NCI-H460 (cell line): ENCODE results near the gene IL1RN. TPM values are rescaled to one million over a fixed set of nuclear protein-coding genes. Genes with fewer than 3 reads are reported as not detected.

Source experiments
- DNase-seq: peaks from one replicate; pipeline ENCODE4 v3.0.0-alpha.2; 2016; ENCODE audit warnings: low read depth; ENCODE audit errors: extremely low read depth
- total RNA-seq: library from RNA; depleted of rRNA; stranded (reverse); fragments of >200 nt; shearing (Covaris generic); gene quantifications from 2 replicates; pipeline ENCODE4 v1.2.3, GENCODE V29; 2014

Gene IL1RN
- total RNA-seq, 1 experiment from 2014 or later, result not detected

- DNase-seq, result no peak
Observed at GRCh38 chr2:113149553-113150257, 22.3 kb downstream of the IL1RN start.

GRCh38 chr2:113150258-113150601 lies 22.8 kb downstream of the IL1RN start:
- no peak for DNase-seq

- no peak for DNase-seq
Observed at GRCh38 chr2:113155331-113155730, 27.9 kb downstream of the IL1RN start.

DNA sequence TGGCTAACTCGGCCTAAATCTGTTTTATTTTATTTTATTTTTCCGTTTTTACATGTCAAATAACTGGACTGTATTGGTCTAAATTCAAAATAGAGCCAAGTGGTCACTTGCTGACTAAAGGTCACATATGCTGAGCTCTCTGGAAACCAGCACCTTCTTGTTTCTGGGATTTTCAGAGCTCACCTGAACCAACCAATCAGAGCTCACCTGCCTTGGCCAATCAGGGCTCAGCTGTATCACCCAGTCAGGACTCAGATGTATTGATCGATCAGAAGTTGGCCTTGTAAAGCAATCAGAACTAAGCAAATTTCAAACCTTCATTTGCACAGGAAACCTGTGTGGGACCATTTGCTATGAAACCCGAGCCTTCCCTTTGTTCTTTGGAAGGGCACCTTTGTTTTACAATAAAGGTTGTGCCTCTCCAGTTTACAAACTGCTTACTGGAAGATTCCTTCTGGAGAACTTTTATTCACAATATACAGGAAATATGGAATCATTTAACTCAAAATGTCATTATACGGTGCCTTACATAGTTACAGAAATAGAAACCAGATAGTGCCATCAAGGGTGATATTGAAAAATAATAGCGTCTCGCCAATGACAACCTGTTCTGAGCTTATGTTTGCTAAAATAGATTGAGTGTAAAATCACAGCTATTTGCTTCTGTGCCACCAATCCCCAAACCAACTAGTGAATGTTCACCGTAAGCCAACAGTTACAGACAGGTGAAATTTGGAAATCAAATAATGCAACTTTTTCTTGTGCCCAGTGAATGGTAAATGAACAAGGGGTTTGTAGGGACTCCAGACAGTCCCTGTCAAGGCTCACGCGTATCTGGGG lies 29.1 kb downstream of the IL1RN start:
- DNase-seq, result no peak

GRCh38 chr2:113157118-113157896 lies 29.9 kb downstream of the IL1RN start:
- no peak for DNase-seq

- peak; percentile 47 for DNase-seq
Observed at GRCh38 chr2:113157897-113158753, 30.7 kb downstream of the IL1RN start.

GRCh38 chr2:113158884-113159553 lies 31.6 kb downstream of the IL1RN start:
- no peak for DNase-seq

GRCh38 chr2:113160248-113160647 lies 32.9 kb downstream of the IL1RN start:
- no peak for DNase-seq

GRCh38 chr2:113160962-113161361 lies 33.6 kb downstream of the IL1RN start:
- DNase-seq, result no peak

DNA sequence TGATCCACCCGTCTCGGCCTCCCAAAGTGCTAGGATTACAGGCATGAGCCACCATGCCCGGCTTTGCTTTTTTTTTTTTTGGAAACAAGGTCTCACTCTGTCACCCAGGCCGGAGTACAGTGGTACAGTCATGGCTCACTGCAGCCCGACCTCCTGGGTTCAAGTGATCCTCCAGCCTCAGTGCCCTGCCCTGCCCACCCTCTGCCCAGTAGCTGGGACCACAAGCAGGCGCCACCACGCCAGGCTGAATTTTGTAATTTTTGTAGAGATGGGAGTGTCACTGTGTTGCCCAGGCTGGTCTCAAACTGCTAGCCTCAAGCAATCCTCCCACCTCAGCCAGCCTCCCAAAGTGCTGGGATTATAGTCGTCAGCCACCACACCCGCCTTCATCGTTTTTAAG lies 34.8 kb downstream of the IL1RN start:
- DNase-seq, result no peak

- no peak for DNase-seq
Observed at GRCh38 chr2:113162869-113163268, 35.5 kb downstream of the IL1RN start.

DNA sequence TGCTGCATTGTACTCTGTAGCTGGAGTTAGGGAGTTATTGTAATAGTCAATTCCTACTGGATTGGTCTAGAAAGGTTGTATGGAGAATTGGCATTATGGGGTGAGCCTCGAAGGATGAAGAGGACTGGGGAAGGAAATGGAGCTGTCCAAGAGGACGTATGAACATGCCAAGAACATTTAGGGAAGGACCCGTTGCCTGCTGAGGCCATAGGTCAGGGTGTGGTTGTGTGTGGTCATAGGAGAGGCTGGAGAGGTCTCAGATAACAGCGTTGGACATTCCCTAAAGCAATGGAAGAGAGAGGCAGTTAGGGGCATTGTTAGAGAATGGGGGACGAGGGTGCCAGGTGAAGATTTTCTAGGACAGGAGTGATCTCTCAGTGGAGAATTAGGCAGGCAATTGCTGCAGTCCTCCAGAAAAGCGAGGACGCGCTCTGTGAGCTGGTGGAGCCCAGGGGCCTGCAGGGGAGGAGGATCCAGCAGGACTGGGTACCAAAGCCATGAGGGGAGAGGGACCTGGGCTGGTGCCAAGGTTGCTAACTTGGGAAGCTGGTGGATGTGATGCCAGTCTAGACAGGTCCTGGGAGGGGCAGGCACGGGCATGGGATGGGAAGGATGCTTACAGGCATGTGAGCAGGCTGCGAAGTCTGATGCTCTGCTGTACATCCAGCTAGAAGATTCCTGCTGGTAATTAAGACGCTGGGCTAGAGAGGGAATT lies 37.0 kb downstream of the IL1RN start:
- DNase-seq, result no peak

GRCh38 chr2:113164930-113165585 lies 37.7 kb downstream of the IL1RN start:
- DNase-seq, result no peak

DNA sequence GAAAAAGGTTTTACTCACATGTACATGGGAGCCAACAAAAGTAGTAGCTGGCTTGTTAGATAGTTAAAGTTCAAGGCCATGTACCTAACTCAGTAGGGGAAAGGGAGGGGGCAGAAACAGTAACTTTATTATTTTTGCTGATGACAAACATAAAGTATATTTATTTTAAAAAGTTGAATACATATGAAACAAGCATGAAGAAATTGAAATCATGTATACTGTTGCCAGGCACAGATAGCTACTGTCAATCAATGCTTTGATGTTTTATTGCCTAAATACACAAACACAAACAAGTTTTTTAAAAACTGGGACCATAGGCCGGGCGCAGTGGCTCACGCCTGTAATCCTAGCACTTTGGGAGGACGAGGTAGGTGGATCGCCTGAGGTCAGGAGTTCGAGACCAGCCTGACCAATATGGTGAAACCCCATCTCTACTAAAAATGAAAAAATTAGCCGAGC lies 38.8 kb downstream of the IL1RN start:
- DNase-seq, result no peak

- no peak for DNase-seq
Observed at GRCh38 chr2:113167115-113167932, 39.9 kb downstream of the IL1RN start.

DNA sequence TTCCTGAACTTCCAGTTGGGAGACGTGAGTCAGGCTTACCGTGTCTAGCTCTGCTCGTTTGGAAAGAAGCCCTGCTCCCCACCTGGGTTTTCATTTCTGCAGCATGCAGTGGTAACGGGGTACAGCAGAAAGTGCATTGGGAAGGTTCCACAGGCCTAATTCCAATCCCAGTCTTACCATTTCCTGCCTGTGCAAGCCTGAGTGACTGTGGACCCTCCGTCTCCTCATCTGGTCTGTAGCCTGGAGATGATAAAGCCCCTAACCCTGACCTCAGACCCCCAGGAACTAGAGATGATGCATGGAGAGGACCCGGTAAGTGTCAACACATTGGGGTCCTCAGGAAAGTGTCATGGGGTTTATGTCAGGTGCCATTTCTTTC lies 40.6 kb downstream of the IL1RN start:
- no peak for DNase-seq

DNA sequence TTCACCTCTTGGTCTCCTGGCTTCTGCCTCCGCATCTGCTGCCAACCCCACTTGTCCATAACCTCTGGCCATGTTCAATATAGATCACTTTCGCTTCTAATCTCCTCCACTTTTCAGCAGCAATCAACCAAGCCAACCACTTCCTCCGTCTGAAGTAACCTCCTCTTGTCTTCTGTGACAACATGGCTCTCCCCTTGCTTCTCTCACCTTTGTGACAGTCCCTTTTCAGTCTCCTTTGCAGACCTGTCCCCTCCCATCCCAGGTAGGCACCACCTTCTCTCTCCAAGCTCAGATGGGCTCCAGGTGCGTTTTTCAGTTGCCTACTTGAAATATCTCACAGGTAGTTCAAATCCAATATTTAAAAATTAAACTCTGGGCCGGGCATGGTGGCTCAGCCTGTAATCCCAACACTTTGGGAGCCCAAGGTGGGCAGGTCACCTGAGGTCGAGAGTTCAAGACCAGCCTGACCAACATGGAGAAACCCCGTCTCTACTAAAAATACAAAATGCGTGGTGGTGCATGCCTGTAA lies 41.7 kb downstream of the IL1RN start:
- no peak for DNase-seq

GRCh38 chr2:113169586-113169985 lies 42.2 kb downstream of the IL1RN start:
- no peak for DNase-seq
